Activated B cell treated with CpG ODN at 0.5 μM for 24 hours (primary cell): ENCODE data around the gene CRAT. TPM values are rescaled to one million over a fixed set of nuclear protein-coding genes. Genes with fewer than 3 reads are reported as not detected.
A peak's percentile ranks its signal among the peaks of the same experiment; 100 is the strongest.
"Not testable (repeated sequence)": the region's sequence is repeated elsewhere in the genome, so short reads cannot be mapped to it uniquely, and the experiment has no call there.

Experiments used
- ATAC-seq: fragments of 200-7000 bp; cut with Tn5 transposase; one replicate; pipeline ENCODE4 v1.10.0; 2021; ENCODE audit warnings: low read depth, mild to moderate bottlenecking, moderate library complexity
- CTCF ChIA-PET: fragments of 350-600 bp; sonication (Branson Sonifier 250); formaldehyde crosslinking; loops from one replicate; lab custom pipeline; 2021; ENCODE audit warnings: antibody characterized with exemption; lab: Charles Lee
- POLR2A ChIA-PET: fragments of 350-600 bp; sonication (Branson Sonifier 250); formaldehyde crosslinking; loops from one replicate; lab custom pipeline; 2021; ENCODE audit warnings: antibody characterized with exemption; lab: Charles Lee
- DNase-seq: peaks from one replicate; pipeline ENCODE4 v3.0.0; 2022
- H3K27ac Mint-ChIP-seq: one replicate; pipeline ENCODE4 v1.8.0; 2020; ENCODE audit warnings: mixed read lengths
- H3K27me3 Mint-ChIP-seq: one replicate; pipeline ENCODE4 v1.8.0; 2021; ENCODE audit warnings: mixed read lengths
- H3K36me3 Mint-ChIP-seq: one replicate; pipeline ENCODE4 v1.8.0; 2021; ENCODE audit warnings: low read depth, mixed read lengths
- H3K4me1 Mint-ChIP-seq: one replicate; pipeline ENCODE4 v1.8.0; 2021; ENCODE audit warnings: mixed read lengths
- H3K4me3 Mint-ChIP-seq: one replicate; pipeline ENCODE4 v1.8.0; 2020; ENCODE audit warnings: mild to moderate bottlenecking, mixed read lengths
- H3K9me3 Mint-ChIP-seq: one replicate; pipeline ENCODE4 v1.8.0; 2020; ENCODE audit warnings: mixed read lengths
- intact Hi-C: fragments of 100-400 bp; cut with micrococcal nuclease; formaldehyde crosslinking; loops from one replicate; pipeline ENCODE4 v1.15.1; 2024
- total RNA-seq: library from RNA; stranded (reverse); gene quantifications from 2 replicates; pipeline ENCODE4 v1.2.3, GENCODE V29; 2022
- TF ChIP-seq, protein P1 (sequence below): fragments of 200-600 bp; IDR thresholded peaks from one replicate; pipeline ENCODE4 v1.8.0; 2022; ENCODE audit warnings: antibody characterized with exemption, mild to moderate bottlenecking

The CRAT gene
- total RNA-seq, 1 donor from 2014 or later, result 8.2 TPM

DNA sequence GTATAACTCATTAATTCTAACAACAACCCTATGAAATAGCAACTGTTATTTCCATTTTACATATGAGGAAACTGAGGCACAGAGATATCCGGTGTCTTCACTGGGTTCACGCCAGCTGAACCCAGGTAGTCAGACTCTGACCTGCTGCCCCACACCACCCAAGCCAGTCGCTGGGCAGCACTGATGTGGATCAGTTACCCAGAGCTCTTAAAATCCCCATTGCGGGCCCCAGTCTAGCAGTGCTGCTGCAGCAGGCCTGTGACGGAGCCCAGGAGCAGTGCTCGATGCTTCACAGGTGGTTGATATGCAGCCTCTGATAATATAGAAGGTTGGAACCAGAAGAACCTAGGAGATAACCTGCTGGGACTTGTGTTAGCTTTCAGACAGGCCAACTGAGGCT lies 24.9 kb upstream of the CRAT start:
- ChIA-PET POLR2A (no interaction called here), CTCF (interaction anchor here (1.7 to 1.8 kb wide), 2 partner anchors 476 to 489 kb away, joined by 6 to 7 read pairs; no protein-coding TSS in a partner anchor)
- Mint-ChIP-seq H3K4me3 (no peak overlapping the region), H3K27me3 (no peaks in the 10 kb centered on the region), H3K4me1 (peaks cover 21% of the 10 kb centered on the region), H3K36me3 (peaks cover 62% of the 10 kb centered on the region), H3K27ac (no peak overlapping the region), H3K9me3 (no peaks in the 10 kb centered on the region)
- intact Hi-C loops, result no loop called here
- no peak for ATAC-seq
- TF ChIP-seq, protein P1, sequence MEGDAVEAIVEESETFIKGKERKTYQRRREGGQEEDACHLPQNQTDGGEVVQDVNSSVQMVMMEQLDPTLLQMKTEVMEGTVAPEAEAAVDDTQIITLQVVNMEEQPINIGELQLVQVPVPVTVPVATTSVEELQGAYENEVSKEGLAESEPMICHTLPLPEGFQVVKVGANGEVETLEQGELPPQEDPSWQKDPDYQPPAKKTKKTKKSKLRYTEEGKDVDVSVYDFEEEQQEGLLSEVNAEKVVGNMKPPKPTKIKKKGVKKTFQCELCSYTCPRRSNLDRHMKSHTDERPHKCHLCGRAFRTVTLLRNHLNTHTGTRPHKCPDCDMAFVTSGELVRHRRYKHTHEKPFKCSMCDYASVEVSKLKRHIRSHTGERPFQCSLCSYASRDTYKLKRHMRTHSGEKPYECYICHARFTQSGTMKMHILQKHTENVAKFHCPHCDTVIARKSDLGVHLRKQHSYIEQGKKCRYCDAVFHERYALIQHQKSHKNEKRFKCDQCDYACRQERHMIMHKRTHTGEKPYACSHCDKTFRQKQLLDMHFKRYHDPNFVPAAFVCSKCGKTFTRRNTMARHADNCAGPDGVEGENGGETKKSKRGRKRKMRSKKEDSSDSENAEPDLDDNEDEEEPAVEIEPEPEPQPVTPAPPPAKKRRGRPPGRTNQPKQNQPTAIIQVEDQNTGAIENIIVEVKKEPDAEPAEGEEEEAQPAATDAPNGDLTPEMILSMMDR, result no peak
- DNase-seq, result no peak

DNA sequence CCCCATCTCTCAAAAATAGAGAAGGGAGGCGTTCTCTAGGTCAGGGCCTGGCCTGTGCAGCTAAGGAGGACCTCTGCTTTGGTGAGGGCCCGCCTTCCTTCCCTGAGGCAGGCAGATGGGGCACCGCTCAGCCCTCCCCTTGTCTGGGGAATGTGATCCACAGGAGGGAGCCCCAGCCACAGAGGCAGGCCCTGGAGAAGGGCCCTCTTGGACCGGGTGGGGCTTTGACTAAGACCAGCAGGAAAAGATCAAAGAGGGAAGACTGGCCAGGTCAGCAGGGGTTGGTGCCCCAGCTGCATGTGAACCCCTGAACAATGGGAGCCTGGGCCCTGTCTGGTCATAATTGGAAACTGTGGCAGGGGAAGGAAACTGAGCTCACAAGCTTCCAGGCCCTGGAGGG lies 22.5 kb upstream of the CRAT start:
- DNase-seq (no peak), ATAC-seq (no peak)
- POLR2A ChIA-PET, result no interaction called here
- Mint-ChIP-seq H3K4me1 (peaks cover 6% of the 10 kb centered on the region), H3K9me3 (no peaks in the 10 kb centered on the region), H3K4me3 (no peak overlapping the region), H3K36me3 (peaks cover 76% of the 10 kb centered on the region), H3K27me3 (no peaks in the 10 kb centered on the region), H3K27ac (no peak overlapping the region)
- intact Hi-C loops, result no loop called here
- CTCF ChIA-PET, result interaction anchor here (0.8 to 1.3 kb wide), 4 partner anchors 10 to 492 kb away, joined by 3 to 4 read pairs (median 3); no protein-coding TSS in a partner anchor
- TF ChIP-seq, protein P1, result no peak

DNA sequence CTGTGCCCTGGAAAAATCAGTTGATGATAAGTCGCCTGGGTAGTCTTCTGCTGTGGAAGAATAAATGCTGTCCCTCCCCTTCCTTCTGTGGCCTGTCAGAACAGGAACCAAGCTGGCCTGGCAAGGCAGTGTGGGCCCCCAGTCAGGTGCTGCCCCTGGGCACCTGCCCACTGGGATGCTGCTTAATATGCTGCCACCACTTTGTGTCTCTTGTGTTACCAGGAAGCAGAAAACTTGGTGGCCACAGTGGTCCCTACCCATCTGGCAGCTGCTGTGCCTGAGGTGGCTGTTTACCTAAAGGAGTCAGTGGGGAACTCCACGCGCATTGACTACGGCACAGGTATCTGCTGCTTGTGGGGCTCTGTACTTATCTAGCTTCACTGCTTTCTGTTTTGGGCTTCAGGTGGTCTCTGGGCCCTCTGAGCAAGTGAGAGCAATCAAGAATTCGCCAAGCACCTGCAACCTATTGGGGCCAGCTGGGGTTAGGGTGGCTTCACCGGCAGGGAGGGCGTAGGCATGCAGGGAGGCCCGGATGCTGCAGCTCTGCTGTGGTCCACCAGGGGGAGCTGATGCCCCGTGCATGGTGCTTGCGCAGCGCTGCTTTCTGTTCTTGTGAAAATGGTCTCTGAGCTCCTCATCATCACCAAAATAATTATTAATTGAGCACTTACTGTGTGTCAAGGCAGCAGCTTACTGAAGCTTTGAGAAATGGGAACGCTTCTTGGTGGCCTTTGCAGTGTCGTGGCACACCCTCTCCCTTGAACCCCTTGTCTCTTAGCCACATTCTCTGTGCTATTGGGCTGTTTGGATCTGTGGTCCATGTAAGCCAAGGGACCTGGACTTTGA lies 20.9 kb upstream of the CRAT start:
- DNase-seq (peak; percentile 77), ATAC-seq (peak; percentile 100)
- POLR2A ChIA-PET, result interaction anchor here (0.9 to 2.6 kb wide), 9 partner anchors 9 to 659 kb away, joined by 3 to 17 read pairs (median 4); partner anchors contain the start of gene NTMT1
- TF ChIP-seq, protein P1, result peak; percentile 83
- CTCF ChIA-PET, result interaction anchor here (0.6 to 3.7 kb wide), 27 partner anchors 9 to 659 kb away, joined by 3 to 84 read pairs (median 5); partner anchors contain the start of genes ASB6, C9orf50, DOLPP1 and IER5L
- H3K27me3 Mint-ChIP-seq, result no peaks in the 10 kb centered on the region
- peaks cover 73% of the 10 kb centered on the region for H3K36me3 Mint-ChIP-seq
- peaks cover 10% of the 10 kb centered on the region for H3K4me1 Mint-ChIP-seq
- H3K9me3 Mint-ChIP-seq, result no peaks in the 10 kb centered on the region
- intact Hi-C loops, result loop anchor here (1.0 kb wide), 3 partner anchors 479 to 652 kb away; no protein-coding TSS in a partner anchor
- H3K27ac Mint-ChIP-seq, result no peak overlapping the region
- no peak overlapping the region for H3K4me3 Mint-ChIP-seq

DNA sequence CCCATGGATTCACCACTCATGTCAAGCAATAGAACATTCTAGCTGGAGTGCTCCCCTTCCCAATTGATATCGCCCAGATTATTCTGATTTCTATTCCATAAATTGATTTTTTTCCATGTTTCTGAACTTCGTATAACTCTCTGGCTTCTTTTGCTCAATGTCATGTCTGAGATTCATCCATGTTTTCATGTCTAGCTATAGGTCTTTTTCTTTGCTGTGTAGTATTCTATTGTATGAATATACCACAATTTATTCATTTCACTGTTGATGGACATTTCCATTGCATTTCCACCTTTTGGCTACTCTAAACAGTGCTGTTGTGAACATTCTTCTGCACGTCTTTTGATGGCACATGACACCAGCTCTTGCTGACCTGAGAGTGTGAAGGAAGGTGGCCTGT lies 20.2 kb upstream of the CRAT start:
- peaks cover 70% of the 10 kb centered on the region for H3K36me3 Mint-ChIP-seq
- TF ChIP-seq, protein P1, result no peak
- ATAC-seq (no peak), DNase-seq (no peak)
- H3K27me3 Mint-ChIP-seq, result no peaks in the 10 kb centered on the region
- H3K27ac Mint-ChIP-seq, result no peak overlapping the region
- intact Hi-C loops, result loop anchor here (1.0 kb wide), 3 partner anchors 480 to 653 kb away; no protein-coding TSS in a partner anchor
- H3K4me3 Mint-ChIP-seq, result no peak overlapping the region
- peaks cover 13% of the 10 kb centered on the region for H3K4me1 Mint-ChIP-seq
- POLR2A ChIA-PET, result interaction anchor here (0.8 to 2.6 kb wide), 6 partner anchors 9 to 495 kb away, joined by 3 to 17 read pairs (median 8); partner anchors contain the start of gene NTMT1
- no peaks in the 10 kb centered on the region for H3K9me3 Mint-ChIP-seq
- CTCF ChIA-PET, result interaction anchor here (1.2 to 3.7 kb wide), 11 partner anchors 9 to 660 kb away, joined by 3 to 84 read pairs (median 9); partner anchors contain the start of genes C9orf50, DOLPP1 and NTMT1

DNA sequence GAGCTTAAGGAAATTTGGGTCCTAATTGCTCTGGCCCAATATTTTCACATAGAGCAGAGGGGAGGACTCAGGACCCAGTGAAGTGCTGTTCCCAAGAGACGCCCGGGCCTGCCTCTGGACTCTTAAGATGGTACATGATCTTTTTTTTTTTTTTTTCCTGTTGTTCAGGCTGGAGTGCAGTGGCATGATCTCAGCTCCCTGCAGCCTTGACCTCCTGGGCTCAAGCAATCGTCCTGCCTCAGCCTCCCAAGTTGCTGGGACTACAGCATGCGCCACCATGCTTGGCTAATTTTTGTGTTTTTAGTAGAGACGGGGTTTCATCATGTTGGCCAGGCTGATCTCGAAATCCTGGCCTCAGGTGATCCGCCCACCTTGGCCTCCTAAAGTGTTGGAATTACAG lies 19.7 kb upstream of the CRAT start:
- Mint-ChIP-seq H3K36me3 (peaks cover 71% of the 10 kb centered on the region), H3K4me1 (peaks cover 16% of the 10 kb centered on the region)
- DNase-seq, H3K27me3 Mint-ChIP-seq, H3K27ac Mint-ChIP-seq, H3K4me3 Mint-ChIP-seq, H3K9me3 Mint-ChIP-seq, intact Hi-C loops, ATAC-seq: not testable (repeated sequence)
- ChIA-PET CTCF (interaction anchor here (1.2 to 3.7 kb wide), 7 partner anchors 8 to 660 kb away, joined by 3 to 84 read pairs (median 18); partner anchors contain the start of gene NTMT1), POLR2A (interaction anchor here (0.7 to 2.6 kb wide), 5 partner anchors 12 to 496 kb away, joined by 5 to 11 read pairs (median 7); partner anchors contain the start of gene NTMT1)
